ENCODE data around the gene ABHD12B. TPM values are rescaled to one million over a fixed set of nuclear protein-coding genes. Genes with fewer than 3 reads are reported as not detected.

ABHD12B gene
- total RNA-seq, 1 donor from 2014 or later, result not detected

DNA sequence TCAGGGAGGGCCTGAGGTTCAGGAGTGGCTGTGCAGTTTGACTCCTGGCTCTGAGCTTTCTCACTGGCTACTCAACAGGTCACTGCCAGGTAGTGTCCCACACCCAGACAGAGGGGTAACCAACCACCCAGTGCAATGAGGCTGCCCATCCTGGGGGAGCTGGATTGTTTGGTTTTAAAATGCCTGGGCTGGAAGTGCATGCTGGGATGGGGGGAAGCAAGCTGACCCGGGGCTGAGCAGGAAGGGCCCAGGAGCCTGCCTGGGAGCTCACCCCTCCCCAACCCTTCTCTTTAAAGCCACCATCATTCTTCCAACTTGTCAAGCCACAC, 12.6 kb upstream of the ABHD12B start:
- H3K27ac ChIP-seq, result peak overlapping the region in 1 of 2 donors; percentile 46
- intact Hi-C loops (cut with DNase I), result loop anchor here (2.0 kb wide), 1 partner anchor 28 kb away; the partner anchor contains the start of gene NIN
- no peaks in the 10 kb centered on the region for H3K27me3 ChIP-seq
- TF ChIP-seq, protein P1, sequence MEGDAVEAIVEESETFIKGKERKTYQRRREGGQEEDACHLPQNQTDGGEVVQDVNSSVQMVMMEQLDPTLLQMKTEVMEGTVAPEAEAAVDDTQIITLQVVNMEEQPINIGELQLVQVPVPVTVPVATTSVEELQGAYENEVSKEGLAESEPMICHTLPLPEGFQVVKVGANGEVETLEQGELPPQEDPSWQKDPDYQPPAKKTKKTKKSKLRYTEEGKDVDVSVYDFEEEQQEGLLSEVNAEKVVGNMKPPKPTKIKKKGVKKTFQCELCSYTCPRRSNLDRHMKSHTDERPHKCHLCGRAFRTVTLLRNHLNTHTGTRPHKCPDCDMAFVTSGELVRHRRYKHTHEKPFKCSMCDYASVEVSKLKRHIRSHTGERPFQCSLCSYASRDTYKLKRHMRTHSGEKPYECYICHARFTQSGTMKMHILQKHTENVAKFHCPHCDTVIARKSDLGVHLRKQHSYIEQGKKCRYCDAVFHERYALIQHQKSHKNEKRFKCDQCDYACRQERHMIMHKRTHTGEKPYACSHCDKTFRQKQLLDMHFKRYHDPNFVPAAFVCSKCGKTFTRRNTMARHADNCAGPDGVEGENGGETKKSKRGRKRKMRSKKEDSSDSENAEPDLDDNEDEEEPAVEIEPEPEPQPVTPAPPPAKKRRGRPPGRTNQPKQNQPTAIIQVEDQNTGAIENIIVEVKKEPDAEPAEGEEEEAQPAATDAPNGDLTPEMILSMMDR (IDR thresholded peaks at IDR 0.05), result no peak
- no peaks in the 10 kb centered on the region for H3K9me3 ChIP-seq
- no peak for DNase-seq (ENCODE audit: low spot score in 2 of 2)
- peak overlapping the region; percentile 58 to 67 for H3K4me3 ChIP-seq
- H3K4me1 ChIP-seq, result peaks cover 0 to 3% of the 10 kb centered on the region in 2 donors
- H3K36me3 ChIP-seq, result no peaks in the 10 kb centered on the region

DNA sequence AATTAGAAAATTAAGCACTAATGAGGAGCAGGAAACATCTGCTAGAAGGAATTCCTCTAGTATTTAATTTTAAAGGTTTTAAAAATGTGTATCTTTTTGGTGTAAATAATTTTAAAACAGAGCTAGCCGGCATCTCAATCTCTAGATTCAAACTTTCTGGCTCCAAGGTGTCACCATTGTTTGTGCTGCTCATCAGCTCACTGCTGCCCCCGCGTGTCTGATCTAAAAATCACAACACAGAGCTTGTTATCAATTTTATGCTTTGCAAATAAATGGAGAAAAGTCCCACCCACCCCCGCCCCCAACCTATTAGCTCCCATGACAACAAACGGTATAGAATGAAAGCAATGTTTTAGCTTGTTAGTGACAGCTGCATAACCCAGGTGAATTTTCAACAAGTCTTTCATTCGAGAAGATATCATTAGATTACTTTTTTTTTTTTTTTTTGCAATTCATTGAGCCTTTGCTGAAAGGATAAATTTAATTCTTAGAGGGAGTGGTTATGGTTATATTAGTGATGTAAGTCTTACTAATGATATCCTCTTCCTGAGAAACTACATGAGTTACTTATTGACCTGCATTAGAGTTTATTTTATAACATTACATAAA, 11.3 kb upstream of the ABHD12B start:
- Histone ChIP-seq H3K4me1 (peaks cover 0 to 3% of the 10 kb centered on the region in 2 donors), H3K4me3 (peak overlapping the region; percentile 58 to 67), H3K36me3 (no peaks in the 10 kb centered on the region), H3K9me3 (no peaks in the 10 kb centered on the region), H3K27me3 (no peaks in the 10 kb centered on the region), H3K27ac (peak overlapping the region; percentile 33 to 38)
- peak; percentile 51 to 92 for DNase-seq (ENCODE audit: low spot score in 2 of 2)
- TF ChIP-seq, protein P1 (IDR thresholded peaks at IDR 0.05), result peak; percentile 32 to 86 (median 73)
- intact Hi-C loops (cut with DNase I), result loop anchor here (5.0 to 10.0 kb wide), 2 partner anchors 83 to 256 kb away; no protein-coding TSS in a partner anchor

DNA sequence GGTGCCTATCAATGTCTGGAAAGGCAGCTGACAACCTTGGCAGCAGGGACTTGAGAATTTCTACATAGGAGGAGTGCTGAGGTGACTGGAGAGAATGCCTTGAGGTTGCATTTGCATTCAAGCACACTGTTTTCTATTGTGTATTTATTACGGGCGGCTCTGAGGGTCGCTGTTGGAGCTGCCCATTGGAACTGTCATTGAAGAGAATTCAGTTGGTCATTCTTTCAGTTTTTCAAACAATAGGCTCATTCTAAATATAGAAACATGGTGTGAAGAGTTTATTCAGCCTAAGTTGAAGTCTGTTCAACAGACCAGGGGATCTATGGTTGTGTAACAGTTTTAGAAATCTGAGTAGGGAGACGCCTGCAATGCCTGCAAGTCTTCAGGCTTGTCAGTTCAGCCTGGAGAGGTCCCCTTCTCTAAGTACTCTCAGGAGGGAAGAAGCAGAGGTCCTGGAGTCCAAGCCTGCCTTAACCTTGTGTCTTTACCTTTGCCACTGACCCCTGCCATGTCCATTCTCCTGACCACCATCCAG, 9.8 kb upstream of the ABHD12B start:
- no peak overlapping the region for H3K4me3 ChIP-seq
- intact Hi-C loops (cut with DNase I), result loop anchor here (5.0 to 10.0 kb wide), 2 partner anchors 85 to 257 kb away; no protein-coding TSS in a partner anchor
- TF ChIP-seq, protein P1 (IDR thresholded peaks at IDR 0.05), result no peak
- H3K27me3 ChIP-seq, result no peaks in the 10 kb centered on the region
- H3K4me1 ChIP-seq, result peaks cover 0 to 3% of the 10 kb centered on the region in 2 donors
- DNase-seq (ENCODE audit: low spot score in 2 of 2), result no peak
- no peaks in the 10 kb centered on the region for H3K36me3 ChIP-seq
- H3K9me3 ChIP-seq, result no peaks in the 10 kb centered on the region
- no peak overlapping the region for H3K27ac ChIP-seq

DNA sequence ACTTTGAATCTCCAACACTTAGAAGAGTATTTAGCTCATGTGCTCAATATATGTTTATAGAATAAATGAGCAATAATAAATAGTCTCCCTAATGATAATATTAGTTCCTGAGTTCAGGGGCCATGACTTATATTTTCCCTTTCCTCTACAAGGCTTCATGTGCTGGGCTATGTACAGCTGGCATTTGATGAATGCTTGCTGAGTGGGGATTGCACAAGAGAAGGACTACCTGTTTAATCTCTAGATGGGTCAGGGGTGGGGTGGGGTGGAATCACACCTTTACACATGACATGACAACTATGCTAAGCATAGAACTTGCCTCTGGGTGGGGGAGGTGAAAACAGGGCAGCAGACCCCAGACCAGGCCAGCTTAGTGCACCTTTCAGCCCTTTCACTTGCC, 7.6 kb upstream of the ABHD12B start:
- H3K36me3 ChIP-seq, result no peaks in the 10 kb centered on the region
- no peak for DNase-seq (ENCODE audit: low spot score in 2 of 2)
- no peak overlapping the region for H3K4me3 ChIP-seq
- peaks cover 0 to 3% of the 10 kb centered on the region in 2 donors for H3K4me1 ChIP-seq
- TF ChIP-seq, protein P1 (IDR thresholded peaks at IDR 0.05), result no peak
- H3K9me3 ChIP-seq, result no peaks in the 10 kb centered on the region
- H3K27ac ChIP-seq, result no peak overlapping the region
- intact Hi-C loops (cut with DNase I), result loop anchor here (5.0 to 10.0 kb wide), 2 partner anchors 87 to 259 kb away; no protein-coding TSS in a partner anchor
- no peaks in the 10 kb centered on the region for H3K27me3 ChIP-seq

DNA sequence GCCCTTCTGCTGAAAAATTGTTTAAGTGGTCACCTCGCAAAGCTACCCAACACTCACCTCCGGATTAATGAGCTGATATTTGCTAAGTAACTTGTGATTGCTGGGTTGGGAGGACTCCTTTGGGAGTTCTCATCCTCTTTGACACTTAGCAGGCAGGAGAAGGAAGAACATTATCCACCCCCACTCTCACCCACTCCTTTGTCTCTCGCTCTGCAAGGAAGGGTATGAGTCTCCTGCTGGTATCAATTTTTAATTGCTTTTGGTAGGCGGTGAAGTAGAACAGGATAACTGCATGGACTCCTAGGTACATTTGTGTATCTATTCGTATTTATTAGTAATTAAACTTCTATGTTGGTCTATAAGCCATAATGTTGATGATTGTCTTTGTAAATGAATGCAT, 6.9 kb upstream of the ABHD12B start:
- intact Hi-C loops (cut with DNase I), result loop anchor here (5.0 to 10.0 kb wide), 2 partner anchors 88 to 260 kb away; no protein-coding TSS in a partner anchor
- no peak overlapping the region for H3K4me3 ChIP-seq

More for the DNA sequence above, 6.9 kb upstream of the ABHD12B start:
- no peaks in the 10 kb centered on the region for H3K36me3 ChIP-seq
- no peak for DNase-seq (ENCODE audit: low spot score in 2 of 2)
- no peaks in the 10 kb centered on the region for H3K27me3 ChIP-seq
- TF ChIP-seq, protein P1 (IDR thresholded peaks at IDR 0.05), result no peak
- H3K27ac ChIP-seq, result no peak overlapping the region
- H3K4me1 ChIP-seq, result no peaks in the 10 kb centered on the region
- no peaks in the 10 kb centered on the region for H3K9me3 ChIP-seq

Data from ascending aorta (tissue), 2 donors.